HFF-Myc (cell line): ENCODE results near the gene GCNA.

Experiments
- DNase-seq: peaks from one replicate; pipeline ENCODE4 v3.0.0-alpha.2; 2011; ENCODE audit warnings: low read depth; ENCODE audit errors: extremely low read depth
- H3K4me3 ChIP-seq: replicated peaks from 2 replicates; pipeline ENCODE4 v1.5.1; 2011; ENCODE audit warnings: low read depth, mild to moderate bottlenecking, control low read depth, low read length
- CTCF ChIP-seq: IDR thresholded peaks from 2 replicates; pipeline ENCODE4 v1.5.1; 2012; ENCODE audit warnings: mild to moderate bottlenecking, low read depth, low read length, control low read depth; ENCODE audit errors: missing control alignments

GCNA gene

GRCh38 chrX:71578253-71579135, at the start of gene GCNA:
Gene GCNA, plus strand, starts transcription at chrX:71578437. Its CDS starts 2,385 bp downstream, at chrX:71580822.
- DNase-seq: no peak
- no peak for TF ChIP-seq CTCF
- no peak within 1 kb of the TSS for H3K4me3 ChIP-seq

GRCh38 chrX:71532078-71532752, 46.0 kb upstream of the GCNA start:
- no peak for TF ChIP-seq CTCF
- DNase-seq: no peak

GRCh38 chrX:71532753-71533425, 45.3 kb upstream of the GCNA start, which contains the start of gene OGT:
Gene OGT, plus strand, starts transcription at chrX:71533104. Its CDS starts 196 bp downstream, at chrX:71533300.
- H3K4me3 ChIP-seq: peak within 1 kb of the TSS; percentile 79
- peak; percentile 89 for DNase-seq
- TF ChIP-seq CTCF: no peak

More at GRCh38 chrX:71532078-71532752, 46.0 kb upstream of the GCNA start:
- peak overlapping the region; percentile 79 for H3K4me3 ChIP-seq

- H3K4me3 ChIP-seq: peak overlapping the region; percentile 79
- TF ChIP-seq CTCF: no peak
- no peak for DNase-seq
These were observed 44.8 kb upstream of the GCNA start for GRCh38 chrX:71533516-71533850.

GRCh38 chrX:71533851-71534561, 44.2 kb upstream of the GCNA start:
- DNase-seq: no peak
- no peak for TF ChIP-seq CTCF
- peak overlapping the region; percentile 79 for H3K4me3 ChIP-seq
